BE2C (cell line): Measurements from ENCODE around the gene DDX53. TPM values are rescaled to one million over a fixed set of nuclear protein-coding genes. Genes with fewer than 3 reads are reported as not detected.

Experiments
- DNase-seq: peaks from one replicate; pipeline ENCODE4 v3.0.0-alpha.2; 2020
- H3K27me3 ChIP-seq: fragments of 250-450 bp; sonication (Bioruptor Pico); 2 replicates; pipeline ENCODE4 v1.5.1; 2020; ENCODE audit warnings: mild to moderate bottlenecking
- H3K36me3 ChIP-seq: fragments of 250-450 bp; sonication (Bioruptor Pico); 2 replicates; pipeline ENCODE4 v1.5.1; 2020; ENCODE audit warnings: mild to moderate bottlenecking
- H3K4me1 ChIP-seq: fragments of 250-450 bp; sonication (Bioruptor Pico); 2 replicates; pipeline ENCODE4 v1.5.1; 2020
- H3K4me3 ChIP-seq: 2 replicates; pipeline ENCODE4 v1.5.1; 2011; ENCODE audit warnings: low read depth, low read length
- H3K9me3 ChIP-seq: fragments of 250-450 bp; sonication (Bioruptor Pico); 2 replicates; pipeline ENCODE4 v1.5.1; 2020
- polyA plus RNA-seq: library from polyadenylated mRNA; unstranded; fragments of >200 nt; gene quantifications from one replicate; pipeline ENCODE4 v1.2.1, GENCODE V29; 2012; ENCODE audit warnings: low read depth, missing spikeins; ENCODE audit not compliant: insufficient read length, insufficient read depth
- TF ChIP-seq, protein P1 (sequence below): IDR thresholded peaks from 2 replicates; pipeline ENCODE4 v1.5.1; 2012; ENCODE audit warnings: mild to moderate bottlenecking, low read depth, low read length

DDX53 gene
- 0.20 TPM for polyA plus RNA-seq

DNA sequence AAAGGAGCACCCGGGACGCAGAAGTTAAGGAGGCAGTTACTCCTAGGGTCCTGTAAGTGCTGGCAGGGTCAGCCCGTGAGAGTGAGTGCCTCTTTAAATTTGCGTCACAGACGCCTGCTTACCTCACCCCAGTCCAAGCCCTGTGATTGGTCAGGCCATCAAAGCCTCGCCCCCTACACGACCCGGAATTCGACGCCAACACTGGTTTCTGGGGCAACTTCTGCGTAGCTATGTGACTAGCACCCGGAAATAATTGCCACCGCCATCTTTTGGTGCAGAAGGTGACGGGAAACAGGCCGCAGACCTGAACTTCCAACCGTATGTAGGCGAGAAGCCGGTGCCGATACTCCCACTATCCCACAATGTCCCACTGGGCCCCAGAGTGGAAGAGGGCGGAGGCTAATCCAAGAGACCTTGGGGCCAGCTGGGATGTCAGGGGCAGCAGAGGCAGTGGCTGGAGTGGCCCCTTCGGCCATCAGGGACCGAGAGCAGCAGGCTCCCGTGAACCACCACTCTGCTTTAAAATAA lies at the start of gene DDX53:
TSS of gene DDX53 (plus strand) at position 265 of the 528 bp plus-strand sequence. CDS start at position 363, 98 bp downstream.
- Histone ChIP-seq H3K27me3 (no peaks in the 10 kb centered on the region), H3K9me3 (no peaks in the 10 kb centered on the region), H3K36me3 (no peaks in the 10 kb centered on the region), H3K4me3 (no peak within 1 kb of the TSS), H3K4me1 (no peaks in the 10 kb centered on the region)
- TF ChIP-seq, protein P1, sequence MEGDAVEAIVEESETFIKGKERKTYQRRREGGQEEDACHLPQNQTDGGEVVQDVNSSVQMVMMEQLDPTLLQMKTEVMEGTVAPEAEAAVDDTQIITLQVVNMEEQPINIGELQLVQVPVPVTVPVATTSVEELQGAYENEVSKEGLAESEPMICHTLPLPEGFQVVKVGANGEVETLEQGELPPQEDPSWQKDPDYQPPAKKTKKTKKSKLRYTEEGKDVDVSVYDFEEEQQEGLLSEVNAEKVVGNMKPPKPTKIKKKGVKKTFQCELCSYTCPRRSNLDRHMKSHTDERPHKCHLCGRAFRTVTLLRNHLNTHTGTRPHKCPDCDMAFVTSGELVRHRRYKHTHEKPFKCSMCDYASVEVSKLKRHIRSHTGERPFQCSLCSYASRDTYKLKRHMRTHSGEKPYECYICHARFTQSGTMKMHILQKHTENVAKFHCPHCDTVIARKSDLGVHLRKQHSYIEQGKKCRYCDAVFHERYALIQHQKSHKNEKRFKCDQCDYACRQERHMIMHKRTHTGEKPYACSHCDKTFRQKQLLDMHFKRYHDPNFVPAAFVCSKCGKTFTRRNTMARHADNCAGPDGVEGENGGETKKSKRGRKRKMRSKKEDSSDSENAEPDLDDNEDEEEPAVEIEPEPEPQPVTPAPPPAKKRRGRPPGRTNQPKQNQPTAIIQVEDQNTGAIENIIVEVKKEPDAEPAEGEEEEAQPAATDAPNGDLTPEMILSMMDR: no peak
- DNase-seq: no peak

DNA sequence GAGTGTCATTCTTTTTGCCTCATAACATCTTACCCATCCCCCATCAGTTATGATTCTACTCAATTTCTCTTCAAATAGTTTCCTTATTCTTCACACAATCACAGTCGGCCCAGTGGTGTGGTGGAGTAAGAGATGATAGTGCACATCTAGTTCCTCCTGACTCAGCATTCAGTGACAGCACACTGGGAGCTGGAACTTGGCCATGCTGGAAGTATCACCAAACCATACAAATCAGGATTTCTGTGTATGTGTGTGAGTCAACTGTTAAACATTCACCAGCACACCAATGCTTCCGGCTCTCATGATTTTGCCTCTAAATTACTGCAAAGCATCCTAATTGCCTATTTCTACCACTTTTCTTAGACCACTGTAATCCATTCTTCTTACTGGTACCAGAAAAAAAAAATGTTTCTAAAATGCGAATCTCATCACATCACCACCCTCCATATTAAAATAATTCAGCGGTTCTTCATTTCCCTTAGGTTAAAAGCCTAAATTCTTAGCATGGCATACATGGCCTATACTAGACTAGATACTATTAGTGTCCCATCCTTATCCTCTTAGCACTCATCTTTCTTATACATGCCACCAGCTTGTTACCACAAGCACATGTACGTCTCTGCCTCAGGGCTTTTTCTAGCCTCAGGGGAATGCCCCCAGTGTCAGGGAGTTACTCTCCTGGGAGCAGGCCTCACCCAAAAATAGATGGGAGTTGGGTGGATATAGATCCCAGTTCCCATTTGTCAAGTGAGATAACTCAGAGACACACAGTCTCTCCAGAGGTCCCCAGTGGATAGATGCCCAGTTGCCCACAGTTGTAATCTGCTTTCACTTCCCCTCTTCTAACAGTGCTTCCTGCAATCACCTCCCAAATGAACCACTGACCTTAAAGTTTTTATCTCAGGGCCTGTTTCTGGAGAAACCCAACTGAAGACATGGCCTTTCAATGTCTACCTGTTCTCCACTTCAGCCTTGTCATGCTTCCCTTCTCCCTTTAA lies 49.2 kb upstream of the DDX53 start:
- DNase-seq: peak; percentile 30
- TF ChIP-seq, protein P1: no peak
- H3K9me3 ChIP-seq: no peaks in the 10 kb centered on the region
- no peak overlapping the region for H3K4me3 ChIP-seq
- H3K4me1 ChIP-seq: no peaks in the 10 kb centered on the region; the same call in 1 of the 2 replicates
- H3K36me3 ChIP-seq: no peaks in the 10 kb centered on the region
- no peaks in the 10 kb centered on the region for H3K27me3 ChIP-seq

DNA sequence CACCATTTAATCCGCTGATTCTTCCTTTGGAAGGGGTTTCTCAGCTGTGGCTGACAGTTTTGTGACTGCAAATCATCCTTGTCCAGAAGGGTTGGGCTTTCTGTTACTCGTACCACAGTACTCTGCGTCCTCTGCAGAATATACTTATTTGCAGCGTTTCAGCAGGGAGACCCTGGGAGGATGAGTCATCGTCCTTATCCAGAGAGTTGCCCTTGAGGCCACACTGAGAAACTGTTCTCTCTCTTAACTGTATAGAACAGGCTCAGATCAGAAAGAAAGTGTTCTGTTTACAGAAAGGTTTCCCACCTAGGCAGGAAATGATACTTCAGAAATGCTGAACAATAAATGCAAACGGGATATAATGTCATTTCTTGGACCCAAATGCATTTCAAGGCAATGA lies 47.8 kb upstream of the DDX53 start:
- peak; percentile 39 for DNase-seq

DNA sequence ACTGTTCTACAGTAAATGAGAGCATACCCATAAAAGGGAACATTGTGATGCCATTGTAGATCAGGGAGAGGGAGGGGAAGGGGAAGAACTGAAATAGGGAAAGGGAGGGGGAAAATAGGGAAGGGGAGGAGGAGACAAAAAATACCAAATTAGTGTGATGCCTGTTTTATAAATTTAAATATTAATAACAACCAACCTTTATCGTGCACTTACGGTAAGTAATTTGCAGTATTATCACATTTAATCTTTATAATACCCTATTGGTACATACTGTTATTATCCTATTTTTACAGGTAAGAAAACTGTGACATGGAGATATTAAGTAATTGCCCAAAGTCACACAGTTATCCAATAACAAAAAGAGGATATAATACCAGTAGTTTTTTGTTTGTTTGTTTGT lies 41.5 kb upstream of the DDX53 start:
- DNase-seq: no peak
- Histone ChIP-seq H3K4me1 (no peaks in the 10 kb centered on the region), H3K27me3 (no peaks in the 10 kb centered on the region), H3K9me3 (no peaks in the 10 kb centered on the region), H3K36me3 (no peaks in the 10 kb centered on the region), H3K4me3 (no peak overlapping the region)
- TF ChIP-seq, protein P1: no peak

More for the DNA sequence above, 47.8 kb upstream of the DDX53 start:
- H3K9me3 ChIP-seq: no peaks in the 10 kb centered on the region
- TF ChIP-seq, protein P1: no peak
- no peaks in the 10 kb centered on the region; the same call in 1 of the 2 replicates for H3K4me1 ChIP-seq
- H3K27me3 ChIP-seq: no peaks in the 10 kb centered on the region
- H3K4me3 ChIP-seq: no peak overlapping the region
- H3K36me3 ChIP-seq: no peaks in the 10 kb centered on the region

DNA sequence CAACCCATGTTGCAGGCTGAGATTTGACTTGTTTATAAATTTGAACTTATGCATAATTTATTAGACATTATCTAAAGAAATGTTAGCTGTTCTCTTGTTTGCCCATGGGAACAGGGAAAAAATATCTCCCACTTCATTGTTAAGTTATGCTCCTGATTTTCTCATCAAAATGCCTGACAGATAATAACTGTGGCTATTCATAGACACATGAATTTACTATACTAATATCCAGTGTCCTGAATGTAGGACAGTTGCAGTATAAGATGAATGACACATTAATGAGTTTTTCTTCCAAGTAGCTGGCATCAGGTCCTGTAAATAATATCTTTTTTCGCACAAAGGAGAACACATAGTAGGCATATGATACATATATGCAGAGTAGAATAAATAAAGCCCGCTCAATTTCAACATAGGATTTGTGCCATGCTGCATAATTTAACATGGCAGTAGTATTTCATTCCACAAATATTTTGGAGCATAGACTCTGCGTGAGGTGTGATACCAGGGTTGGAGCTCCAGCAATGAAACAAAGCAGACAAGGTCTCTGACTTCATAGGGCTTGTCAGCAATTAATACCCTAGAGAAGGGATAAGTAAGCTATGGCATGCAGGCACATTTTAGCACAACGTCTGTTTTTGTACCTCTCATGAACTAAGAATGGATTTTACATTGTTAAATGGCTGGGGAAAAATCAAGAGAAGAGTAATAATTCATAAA lies 40.4 kb upstream of the DDX53 start:
- TF ChIP-seq, protein P1: no peak
- Histone ChIP-seq H3K9me3 (no peaks in the 10 kb centered on the region), H3K36me3 (no peaks in the 10 kb centered on the region), H3K4me3 (no peak overlapping the region), H3K4me1 (no peaks in the 10 kb centered on the region), H3K27me3 (no peaks in the 10 kb centered on the region)
- no peak for DNase-seq
